ENCODE results near the gene ATF6. TPM values are rescaled to one million over a fixed set of nuclear protein-coding genes. Genes with fewer than 3 reads are reported as not detected.
A peak's percentile ranks its signal among the peaks of the same experiment; 100 is the strongest.
"Not testable (repeated sequence)": the region's sequence is repeated elsewhere in the genome, so short reads cannot be mapped to it uniquely, and the experiment has no call there.

The ATF6 gene
- total RNA-seq, 1 experiment from 2014 or later, result 19.9 TPM

DNA sequence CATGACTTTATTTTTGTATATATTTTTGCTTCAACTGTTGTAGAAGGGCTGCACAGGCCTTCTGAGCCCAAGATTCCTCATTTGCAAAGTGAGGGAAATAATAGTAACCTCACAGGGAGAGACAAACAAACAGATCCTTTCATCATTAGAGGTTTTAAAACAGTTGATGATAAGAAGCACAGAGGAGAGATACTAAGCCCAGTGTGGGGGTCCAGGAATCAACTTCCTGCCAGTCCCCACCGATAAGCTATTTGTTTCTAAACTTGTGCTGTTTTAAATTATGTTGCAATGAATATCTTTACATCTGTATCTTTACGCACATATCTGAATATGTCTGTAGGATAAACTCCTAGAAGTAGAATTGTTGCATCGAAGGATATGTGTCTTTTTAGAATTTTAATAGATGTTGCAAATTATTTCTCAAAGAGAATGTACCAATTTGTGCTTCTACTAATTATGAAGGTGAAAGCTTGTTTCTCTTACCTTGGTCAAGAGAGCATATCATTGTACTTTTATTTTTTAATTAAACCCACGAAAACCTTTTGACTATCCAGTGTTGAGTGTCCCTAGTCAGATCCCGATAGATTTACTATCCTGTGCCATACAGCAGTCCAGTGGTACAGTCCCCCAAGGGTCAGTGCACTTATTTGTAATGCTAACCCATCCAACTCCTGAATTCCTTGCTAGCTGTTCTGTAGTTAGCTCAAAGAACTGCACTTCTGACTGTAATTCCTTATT, 34.0 kb upstream of the ATF6 start:
- DNase-seq (ENCODE audit: low read depth), result no peak

GRCh38 chr1:161733526-161733925, 32.6 kb upstream of the ATF6 start:
- peak; percentile 76 for DNase-seq (ENCODE audit: low read depth)

GRCh38 chr1:161735837-161736236, 30.3 kb upstream of the ATF6 start:
- no peak for DNase-seq (ENCODE audit: low read depth)

GRCh38 chr1:161736335-161736969, 29.7 kb upstream of the ATF6 start:
- no peak for DNase-seq (ENCODE audit: low read depth)

DNA sequence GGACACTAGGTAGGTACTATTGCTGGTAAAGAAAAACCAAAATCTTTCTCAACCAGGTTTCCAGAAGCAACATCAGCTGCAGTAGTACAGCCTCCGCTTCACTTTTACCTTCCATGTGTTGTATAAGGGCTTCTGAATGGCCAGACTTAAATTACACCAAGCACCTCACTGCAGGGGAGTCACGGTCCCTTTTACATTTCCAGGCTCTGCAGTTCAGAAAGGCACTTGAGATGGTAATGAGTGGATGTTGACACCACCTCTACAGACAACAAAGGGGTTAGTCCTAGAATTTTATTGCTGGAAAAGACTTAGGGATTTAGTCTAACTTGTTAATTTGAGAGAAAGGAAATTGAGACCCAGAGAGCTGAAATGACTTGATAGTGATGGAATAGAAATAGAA, 28.5 kb upstream of the ATF6 start:
- no peak for DNase-seq (ENCODE audit: low read depth)

GRCh38 chr1:161738627-161739287, 27.4 kb upstream of the ATF6 start:
- DNase-seq (ENCODE audit: low read depth), result peak; percentile 80

- DNase-seq (ENCODE audit: low read depth), result no peak
These were observed 26.1 kb upstream of the ATF6 start for GRCh38 chr1:161739865-161740566.

- no peak for DNase-seq (ENCODE audit: low read depth)
These were observed 25.2 kb upstream of the ATF6 start for GRCh38 chr1:161740921-161741320.

- peak; percentile 79 for DNase-seq (ENCODE audit: low read depth)
These were observed 22.9 kb upstream of the ATF6 start for GRCh38 chr1:161743231-161743630.

DNA sequence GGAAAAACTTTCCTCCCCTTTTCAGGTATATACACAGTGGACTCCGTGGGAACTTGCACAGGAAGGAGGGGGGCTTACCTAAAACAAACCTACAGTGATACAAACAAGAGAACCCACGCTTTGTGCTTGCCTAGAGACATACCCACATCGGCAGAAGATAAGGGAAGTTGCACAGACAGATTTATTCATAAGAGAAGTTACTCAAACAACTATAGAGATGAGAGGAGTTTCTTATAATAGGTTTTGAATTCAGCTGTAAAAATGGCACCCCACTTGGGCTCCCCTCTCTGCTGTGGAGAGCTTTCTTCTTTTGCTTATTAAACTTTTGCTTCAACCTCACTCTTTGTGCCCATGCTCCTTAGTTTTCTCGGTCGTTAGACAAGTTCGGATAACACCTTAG, 18.3 kb upstream of the ATF6 start:
- no peak for DNase-seq (ENCODE audit: low read depth)

- peak; percentile 94 for DNase-seq (ENCODE audit: low read depth)
These were observed 16.4 kb upstream of the ATF6 start, which contains the start of gene DUSP12 for GRCh38 chr1:161749509-161750407. DUSP12 (plus strand) TSS chr1:161749786; CDS start chr1:161749802, 16 bp downstream.

DNA sequence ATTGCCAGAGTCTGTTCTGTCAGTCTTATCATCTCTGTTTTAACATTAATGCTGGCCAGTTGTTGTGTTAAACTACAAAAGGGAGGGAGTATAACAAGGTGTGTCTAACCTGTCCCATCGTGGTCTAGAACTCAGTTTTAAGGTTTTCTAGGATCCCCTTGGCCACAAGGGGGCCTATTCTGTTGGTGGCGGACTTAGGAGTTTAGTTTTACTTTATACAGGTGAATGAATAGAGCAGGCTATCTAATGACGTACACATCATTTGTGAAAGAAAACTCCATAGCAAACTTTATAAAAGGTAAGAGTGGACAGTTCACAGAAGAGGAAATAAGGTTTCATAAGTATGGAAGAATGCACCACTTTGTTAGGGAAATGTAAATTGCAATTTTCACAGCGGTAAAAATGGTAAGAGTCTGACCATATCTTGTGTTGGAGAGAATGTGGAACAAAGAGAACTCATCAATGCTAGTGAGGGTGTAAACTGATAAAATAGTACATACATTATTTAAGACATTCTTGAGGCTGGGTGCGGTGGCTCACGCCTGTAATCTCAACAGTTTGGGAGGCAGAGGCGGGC, 2.5 kb upstream of the ATF6 start:
- DNase-seq (ENCODE audit: low read depth), result peak; percentile 23

DNA sequence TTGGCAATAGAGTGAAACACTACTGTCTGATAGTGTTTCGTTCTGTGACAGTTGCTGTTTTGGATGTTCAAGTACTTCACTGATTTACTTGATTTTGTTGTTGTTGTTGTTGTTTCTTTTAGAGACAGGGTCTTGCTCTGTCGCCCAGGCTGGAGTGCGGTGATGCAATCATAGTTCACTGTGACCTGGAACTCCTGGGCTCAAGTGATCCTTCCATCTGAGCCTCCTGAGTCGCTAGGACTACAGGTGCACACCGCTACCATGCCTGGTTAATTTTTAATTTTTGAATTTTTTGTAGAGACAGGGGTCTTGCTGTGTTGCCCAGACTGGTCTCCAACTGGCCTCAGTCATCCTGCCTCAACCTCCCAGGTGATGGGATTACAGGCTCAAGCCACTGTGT, 2.3 kb downstream of the ATF6 start:
- no peak for DNase-seq (ENCODE audit: low read depth)

DNA sequence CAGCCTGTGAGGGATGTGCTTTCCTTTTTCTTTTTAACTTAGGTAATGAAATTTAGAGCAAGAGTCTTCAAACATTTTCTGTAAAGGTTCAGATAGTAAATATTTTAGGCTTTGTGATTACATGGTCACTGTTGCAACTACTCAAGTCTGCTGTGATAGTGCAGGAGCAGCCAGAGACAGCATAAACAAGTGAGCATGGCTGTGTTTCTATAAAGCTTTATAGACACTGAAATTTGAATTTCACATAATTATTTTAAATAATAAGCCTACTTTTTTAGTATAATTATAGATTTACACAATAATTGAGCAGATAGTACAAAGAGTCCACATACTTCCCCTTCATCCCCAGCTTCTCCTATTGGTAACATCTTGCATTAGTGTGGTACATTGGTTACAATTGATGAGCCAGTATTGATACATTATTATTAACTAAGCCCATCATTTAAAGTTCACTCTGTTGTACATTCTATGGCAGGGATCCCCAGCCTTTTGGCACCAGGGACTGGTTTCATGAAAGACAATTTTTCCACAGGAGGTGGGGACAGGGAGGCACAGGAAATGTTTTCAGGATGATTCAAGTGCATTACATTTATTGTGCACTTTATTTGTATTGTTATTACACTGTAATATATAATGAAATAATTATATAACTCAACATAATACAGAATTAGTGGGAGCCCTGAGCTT, 3.0 kb downstream of the ATF6 start:
- no peak for DNase-seq (ENCODE audit: low read depth)

GRCh38 chr1:161769673-161770045, 3.5 kb downstream of the ATF6 start:
- DNase-seq (ENCODE audit: low read depth), result not testable (repeated sequence)

GRCh38 chr1:161770250-161770649, 4.1 kb downstream of the ATF6 start:
- no peak for DNase-seq (ENCODE audit: low read depth)

GRCh38 chr1:161771161-161771560, 5.0 kb downstream of the ATF6 start:
- no peak for DNase-seq (ENCODE audit: low read depth)

DNA sequence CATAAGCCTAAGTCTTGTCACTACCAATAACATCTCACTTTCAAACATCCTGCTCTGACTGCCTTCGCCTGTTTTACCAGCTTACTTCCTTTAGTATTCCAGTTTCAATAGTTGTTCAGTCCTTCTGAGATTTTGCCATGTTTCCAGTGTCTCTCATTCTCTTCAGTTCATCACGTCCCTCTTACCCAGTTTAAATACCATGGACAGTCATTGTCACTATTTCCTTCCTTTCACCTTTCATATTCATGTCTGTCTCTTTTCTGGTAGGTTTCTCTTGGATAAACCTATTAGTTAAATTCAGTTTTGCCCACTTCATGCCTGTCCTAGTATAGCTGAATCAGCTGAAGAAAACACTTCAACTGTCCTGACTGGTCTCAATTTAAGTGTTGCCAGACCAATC, 5.9 kb downstream of the ATF6 start:
- DNase-seq (ENCODE audit: low read depth), result no peak

DNA sequence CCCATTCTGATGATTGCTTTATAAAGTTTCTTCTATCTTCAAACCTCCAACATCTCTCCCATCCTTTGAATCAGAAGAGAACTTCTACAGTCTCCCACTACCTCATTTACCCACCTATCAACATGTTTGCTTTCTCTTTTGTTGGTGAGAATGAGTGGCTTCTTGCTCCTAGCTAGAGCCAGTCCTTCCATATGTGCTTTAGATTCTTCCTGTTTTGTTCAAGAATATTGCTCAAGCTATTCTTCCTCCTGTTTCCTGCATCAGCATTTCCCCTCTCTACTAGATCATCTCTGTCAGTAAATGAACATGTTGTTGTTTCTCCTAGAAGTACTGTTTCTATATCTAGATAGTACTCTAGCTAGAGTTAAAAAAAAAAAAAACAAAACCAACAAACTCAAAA, 6.3 kb downstream of the ATF6 start:
- no peak for DNase-seq (ENCODE audit: low read depth)

DNA sequence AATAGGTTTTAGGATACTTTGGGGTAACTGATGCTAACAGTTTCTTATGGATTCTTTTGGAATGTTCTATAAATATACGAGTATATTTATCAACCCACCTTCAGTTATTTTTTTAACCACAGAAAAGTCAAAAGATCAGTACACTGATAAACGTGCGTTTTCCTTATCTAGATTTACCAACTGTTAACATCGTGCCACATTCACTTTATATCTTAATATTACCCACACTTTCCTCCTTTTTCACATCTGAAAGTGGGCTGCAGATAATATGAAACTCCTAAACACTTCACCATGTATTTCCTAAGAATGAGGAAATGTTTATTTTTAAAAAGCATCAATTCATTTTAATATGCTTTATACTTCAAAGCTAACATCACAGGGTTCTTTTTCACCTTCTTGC, 7.7 kb downstream of the ATF6 start:
- DNase-seq (ENCODE audit: low read depth), result no peak
